UCSD-AML1 (cell line): ENCODE measurements around the gene TSPAN33.
"Not testable (repeated sequence)": the region's sequence is repeated elsewhere in the genome, so short reads cannot be mapped to it uniquely, and the experiment has no call there.

Experiments
- DNase-seq: peaks from one replicate; lab custom pipeline; 2025; ENCODE audit not compliant: unreplicated experiment; lab: John Stamatoyannopoulos, UW

The TSPAN33 gene

DNA sequence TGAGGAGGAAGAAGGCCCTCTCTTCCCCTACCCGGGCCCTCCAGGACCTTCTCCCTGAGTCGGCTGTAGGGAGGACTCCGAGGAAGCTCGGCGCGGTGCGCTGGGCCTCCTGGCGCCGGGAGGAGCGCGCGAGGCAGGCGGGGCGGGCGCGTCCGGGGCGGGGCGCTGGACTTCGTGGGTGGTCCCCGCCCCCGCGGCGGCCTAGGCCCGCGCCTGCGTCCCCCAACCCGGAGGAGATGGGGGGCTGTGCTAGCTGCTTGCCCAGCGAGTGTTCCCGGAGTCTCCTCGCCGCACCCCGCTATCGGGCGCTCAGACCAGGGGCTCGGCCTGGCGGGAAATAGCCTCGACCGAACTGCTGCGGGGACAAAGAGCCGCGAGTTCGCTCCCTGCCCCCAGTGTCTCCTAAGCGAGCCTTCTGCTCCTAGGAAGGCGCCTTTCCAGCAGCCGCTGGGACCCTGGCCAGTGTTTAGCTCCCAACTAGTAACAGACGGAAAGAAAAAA lies 24.7 kb downstream of the TSPAN33 start:
- DNase-seq = no peak

DNA sequence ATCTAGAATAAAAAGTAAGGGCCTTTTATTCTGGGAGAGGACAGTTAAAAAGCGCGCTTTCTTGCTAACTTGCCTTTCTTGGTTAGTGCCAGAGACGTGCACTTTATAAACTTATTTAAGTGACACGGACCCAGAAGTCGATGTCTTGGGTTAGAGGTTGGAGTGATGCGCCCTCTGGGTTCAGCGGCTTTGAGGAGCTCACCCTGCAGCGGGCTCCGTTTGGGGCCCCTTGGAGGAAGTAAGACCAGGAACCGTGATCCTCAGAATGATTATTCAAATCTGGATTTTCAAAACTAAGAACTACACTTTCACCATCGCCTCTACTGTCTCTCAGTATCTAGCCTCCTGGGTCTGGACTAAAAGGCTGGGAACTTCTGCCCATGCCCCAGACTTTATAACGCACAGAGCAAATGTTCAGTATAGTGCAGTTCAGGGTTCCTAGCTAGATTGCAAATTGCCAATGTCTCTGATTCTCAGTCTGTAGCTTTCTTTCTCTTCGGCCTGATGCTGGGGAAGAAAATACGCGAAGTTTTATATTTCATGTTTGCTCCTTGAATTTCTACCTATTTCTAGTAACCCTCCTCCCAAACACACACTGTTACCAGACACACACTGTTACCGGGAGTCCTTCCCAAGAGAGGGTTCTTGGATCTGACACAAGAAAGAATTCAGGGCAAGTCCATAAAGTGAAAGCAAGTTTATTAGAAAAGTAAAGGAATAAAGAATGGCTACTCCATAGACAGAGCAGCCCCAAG lies 25.4 kb downstream of the TSPAN33 start:
- no peak for DNase-seq

- DNase-seq = no peak
These were observed 26.0 kb downstream of the TSPAN33 start for GRCh38 chr7:129170441-129171021.

DNA sequence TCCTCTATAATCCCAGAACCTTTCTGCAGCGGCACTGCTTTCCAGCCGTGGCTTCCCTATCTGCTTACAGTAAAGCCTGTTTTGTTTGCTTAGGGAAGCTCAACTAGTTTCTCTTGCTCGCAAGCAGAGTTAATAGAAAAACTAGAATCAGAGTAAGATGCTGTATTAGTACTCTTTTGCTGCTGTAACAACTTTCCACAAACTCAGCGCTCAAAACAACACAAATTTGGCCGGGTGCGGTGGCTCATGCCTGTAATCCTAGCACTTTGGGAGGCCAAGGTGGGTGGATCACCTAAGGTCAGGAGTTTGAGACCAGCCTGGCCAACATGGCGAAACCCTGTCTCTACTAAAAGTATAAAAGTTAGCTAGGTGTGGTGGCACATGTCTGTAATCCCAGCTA lies 29.4 kb downstream of the TSPAN33 start:
- DNase-seq = not testable (repeated sequence)

- no peak for DNase-seq
These were observed 32.6 kb downstream of the TSPAN33 start for GRCh38 chr7:129176916-129177710.

GRCh38 chr7:129184981-129185670 lies 40.6 kb downstream of the TSPAN33 start:
- no peak for DNase-seq

GRCh38 chr7:129186749-129187260 lies 42.3 kb downstream of the TSPAN33 start:
- DNase-seq = no peak

- DNase-seq = no peak
These were observed 43.3 kb downstream of the TSPAN33 start for GRCh38 chr7:129187681-129188371.

DNA sequence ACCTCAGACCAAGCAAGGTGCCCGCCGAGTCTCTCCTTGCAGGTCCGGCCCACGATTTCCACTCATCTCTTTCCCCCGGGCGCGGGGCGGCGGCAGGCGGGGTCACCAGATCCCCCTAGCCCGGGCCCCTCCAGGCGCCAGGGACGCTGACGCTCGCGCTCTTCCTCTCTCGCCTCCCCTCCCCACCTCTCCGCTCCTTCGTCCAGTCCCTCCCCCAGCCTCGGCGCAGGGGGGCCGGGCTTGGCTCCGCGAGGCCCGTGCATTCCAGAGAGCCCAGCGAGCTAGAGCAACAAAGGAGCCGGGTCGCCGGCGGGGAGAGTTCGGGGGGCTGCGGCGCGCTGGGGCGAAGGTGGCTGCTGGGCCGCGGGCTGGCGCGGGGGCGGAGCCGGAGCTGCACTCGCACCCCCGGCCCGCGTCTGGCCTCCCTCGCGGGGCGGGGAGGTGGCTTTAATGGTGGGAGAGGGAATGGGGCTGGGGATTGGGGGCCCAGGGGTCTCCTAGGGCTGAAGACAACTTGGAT lies 43.9 kb downstream of the TSPAN33 start, which contains the start of gene SMO:
Gene SMO, plus strand, starts transcription at position 262 of the 520 bp plus-strand sequence. CDS start 519 bp downstream, outside the sequence.
- no peak for DNase-seq

DNA sequence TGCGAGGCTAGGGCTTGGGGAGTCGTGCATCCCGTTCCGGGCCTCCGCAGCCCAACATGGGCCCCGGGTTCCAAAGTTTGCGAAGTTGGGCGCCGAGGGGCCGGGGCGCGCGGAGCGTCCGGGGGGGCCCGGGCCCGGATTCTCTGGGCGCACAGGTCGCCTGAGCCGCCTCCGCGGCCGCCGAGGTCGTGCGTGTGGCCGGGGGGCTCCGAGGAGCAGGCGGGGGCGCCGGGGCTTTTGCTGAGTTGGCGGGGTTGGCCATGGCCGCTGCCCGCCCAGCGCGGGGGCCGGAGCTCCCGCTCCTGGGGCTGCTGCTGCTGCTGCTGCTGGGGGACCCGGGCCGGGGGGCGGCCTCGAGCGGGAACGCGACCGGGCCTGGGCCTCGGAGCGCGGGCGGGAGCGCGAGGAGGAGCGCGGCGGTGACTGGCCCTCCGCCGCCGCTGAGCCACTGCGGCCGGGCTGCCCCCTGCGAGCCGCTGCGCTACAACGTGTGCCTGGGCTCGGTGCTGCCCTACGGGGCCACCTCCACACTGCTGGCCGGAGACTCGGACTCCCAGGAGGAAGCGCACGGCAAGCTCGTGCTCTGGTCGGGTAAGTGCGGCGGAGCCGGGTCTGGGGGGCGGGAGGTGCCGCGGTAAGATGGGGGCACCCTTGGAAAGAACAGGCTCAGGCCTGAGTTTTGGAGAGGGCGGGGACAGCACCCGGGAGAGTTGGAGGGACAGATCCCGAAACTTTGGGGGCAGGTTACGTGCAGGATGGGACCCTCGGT lies 44.6 kb downstream of the TSPAN33 start:
- DNase-seq = no peak

DNA sequence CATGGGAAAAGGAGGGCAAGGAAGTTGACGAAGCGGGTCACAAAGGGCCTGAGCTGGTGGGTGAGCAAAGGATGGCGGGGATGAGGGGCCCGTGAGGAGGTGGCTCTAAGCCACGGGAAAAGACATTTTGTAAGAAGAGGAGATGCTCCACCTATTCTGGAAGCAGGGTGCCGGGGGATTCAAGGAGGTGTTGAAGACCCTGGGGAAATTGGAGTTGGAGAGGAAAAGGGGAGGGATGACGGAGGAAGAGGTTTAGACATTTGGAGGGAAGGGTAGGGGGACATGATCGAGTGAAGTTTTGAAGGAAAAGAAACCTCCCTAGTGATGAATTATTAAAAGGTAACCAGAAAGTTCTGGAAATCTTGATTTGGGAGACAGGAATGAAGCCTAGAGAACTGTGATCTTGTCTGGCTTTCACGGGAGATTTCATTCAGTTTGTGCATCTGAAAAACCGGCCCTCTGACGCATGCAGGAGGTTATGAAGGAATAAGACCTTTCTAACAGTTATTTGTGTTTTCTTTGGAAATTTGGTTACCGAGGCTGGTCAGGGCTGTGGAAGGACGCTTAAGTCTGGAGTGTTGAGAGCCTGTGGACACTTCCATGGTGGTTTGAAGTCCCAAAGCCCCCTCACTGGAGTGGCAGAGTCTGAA lies 45.3 kb downstream of the TSPAN33 start:
- no peak for DNase-seq

DNA sequence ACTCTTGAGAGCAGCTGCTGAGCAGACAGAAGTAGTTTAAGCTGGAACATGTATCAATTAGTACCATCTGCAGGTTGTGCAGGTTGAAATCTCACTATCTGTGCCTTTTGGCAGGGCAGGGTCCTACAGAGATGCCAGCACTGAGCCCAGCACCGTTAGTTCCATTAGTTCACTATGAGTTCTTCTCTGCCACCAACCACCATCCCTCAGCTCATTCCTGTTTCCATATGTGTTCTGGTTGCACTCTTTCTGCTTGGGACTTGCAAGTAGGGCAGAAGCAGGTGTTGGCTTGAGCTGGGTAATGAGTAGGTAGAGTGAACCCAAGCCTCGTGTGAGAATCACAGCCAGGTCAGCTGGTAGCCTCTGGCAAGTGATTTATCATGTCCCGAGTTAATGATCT lies 46.8 kb downstream of the TSPAN33 start:
- no peak for DNase-seq

GRCh38 chr7:129193892-129194291 lies 49.4 kb downstream of the TSPAN33 start:
- DNase-seq = no peak

- DNase-seq = no peak
These were observed 53.3 kb downstream of the TSPAN33 start for GRCh38 chr7:129197771-129198170.

GRCh38 chr7:129199406-129199805 lies 54.9 kb downstream of the TSPAN33 start:
- no peak for DNase-seq

DNA sequence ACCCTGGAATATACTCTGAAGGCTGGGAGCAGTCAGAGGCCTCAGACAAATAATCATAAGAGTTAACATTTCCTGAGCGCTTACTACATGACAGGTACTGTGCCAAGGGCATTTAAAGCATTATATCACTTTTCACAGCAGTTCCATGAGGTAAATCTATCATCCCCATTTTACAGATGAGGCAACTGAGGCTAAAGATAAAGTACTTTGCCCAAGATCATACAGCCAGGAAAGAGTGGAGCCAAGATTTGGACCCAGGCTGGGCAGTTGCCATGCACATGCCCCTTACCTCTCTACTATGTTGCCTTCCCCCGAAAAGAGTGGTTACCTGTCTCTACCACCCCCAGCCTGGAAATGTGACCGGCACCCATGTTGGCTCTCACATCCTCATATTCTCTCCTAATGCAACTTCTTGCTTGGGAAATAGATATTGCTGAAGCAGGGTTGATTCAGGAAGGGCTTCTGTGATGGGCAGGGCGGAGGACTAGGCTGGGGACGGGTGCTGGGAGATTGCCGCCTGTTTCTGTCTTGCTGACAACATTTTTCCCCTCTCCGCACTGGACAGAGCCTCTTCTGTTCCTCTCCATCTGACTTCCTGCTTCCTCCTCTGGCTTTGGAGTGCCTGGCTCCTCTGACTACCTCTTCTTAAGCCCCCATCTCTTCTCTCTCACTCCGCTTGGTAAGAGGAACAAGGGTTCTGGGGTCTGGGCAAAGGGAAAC lies 57.7 kb downstream of the TSPAN33 start:
- no peak for DNase-seq

DNA sequence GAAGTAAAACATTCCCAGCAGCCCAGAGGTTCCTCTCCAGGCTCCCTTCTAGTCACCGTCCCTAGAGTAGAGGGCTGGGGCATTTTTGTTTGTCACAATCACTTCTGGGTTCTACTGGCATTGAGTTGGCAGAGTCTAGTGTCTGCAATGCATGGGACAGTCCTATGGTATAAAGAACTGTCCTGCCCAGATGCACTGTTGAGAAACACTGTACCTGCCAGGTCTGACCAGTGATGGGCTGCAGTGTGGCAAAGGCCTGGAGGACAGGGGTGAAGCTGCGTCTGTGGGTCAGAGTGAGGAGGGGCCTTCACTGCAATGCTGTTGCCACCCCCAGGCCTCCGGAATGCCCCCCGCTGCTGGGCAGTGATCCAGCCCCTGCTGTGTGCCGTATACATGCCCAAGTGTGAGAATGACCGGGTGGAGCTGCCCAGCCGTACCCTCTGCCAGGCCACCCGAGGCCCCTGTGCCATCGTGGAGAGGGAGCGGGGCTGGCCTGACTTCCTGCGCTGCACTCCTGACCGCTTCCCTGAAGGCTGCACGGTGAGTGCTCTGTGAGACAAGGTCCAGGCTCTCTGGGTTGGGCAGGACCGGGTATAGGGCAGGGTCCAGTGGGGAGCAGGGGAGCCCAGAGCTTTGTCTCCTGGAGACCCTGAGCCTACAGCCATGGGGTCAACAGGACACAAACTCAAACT lies 58.7 kb downstream of the TSPAN33 start:
- DNase-seq = no peak
